K562 (cell line): ENCODE measurements around the gene NMUR1. TPM values are rescaled to one million over a fixed set of nuclear protein-coding genes. Genes with fewer than 3 reads are reported as not detected.

Source experiments
- ATAC-seq: fragments of 200-7000 bp; cut with Tn5 transposase; 3 replicates; pipeline ENCODE4 v1.9.1; 2020; ENCODE audit warnings: moderate library complexity
- BruUV-seq: library from RNA; stranded (reverse); fragments of 400-500 nt; replicated peaks from 2 replicates; lab custom pipeline; 2021; lab: Mats Ljungman, UMichigan
- CTCF ChIA-PET: fragments of 300-600 bp; formaldehyde crosslinking; extraction: SDS; loops from one replicate; lab custom pipeline; 2021; ENCODE audit warnings: low intra/inter-chr PET ratio; lab: Yijun Ruan, JAX
- POLR2A ChIA-PET: fragments of 300-600, 350-650 bp; sonication (Branson Sonifier 250); formaldehyde crosslinking; extraction: SDS; loops from one replicate; lab custom pipeline; 2021; ENCODE audit warnings: antibody characterized with exemption, inconsistent platforms; lab: Yijun Ruan, JAX
- DNase-seq, 4 experiments: peaks; one replicate each; pipeline versions ENCODE4 v3.0.0 to v3.0.0-alpha.2; 2011 to 2018; ENCODE audit warnings: low spot score in 3 of 4, mixed read lengths in 3 of 4; ENCODE audit errors: extremely low read depth in 1 of 4
- FAIRE-seq: peaks from 2 replicates; lab custom pipeline; 2011; peaks lifted over from hg19 to GRCh38; lab: Jason Lieb, UNC
- H2AFZ ChIP-seq: 2 replicates; pipeline ENCODE4 v1.6.0; 2011; ENCODE audit warnings: low read depth, low read length, control low read depth, inconsistent platforms
- H3K27ac ChIP-seq: fragments of 200-600 bp; 3 replicates; pipeline ENCODE4 v1.8.0; 2011; ENCODE audit warnings: low read depth, mild to moderate bottlenecking, control low read depth, inconsistent platforms, low read length, moderate library complexity, mixed read lengths; ENCODE audit errors: extremely low read depth
- H3K27me3 ChIP-seq, 2 experiments: fragments of 300-600 bp in 1 of 2; 2 replicates in 1 of 2; 3 replicates in 1 of 2; pipeline versions ENCODE4 v1.6.0 to v1.8.0; 2011; ENCODE audit warnings: inconsistent platforms in 2 of 2, low read length in 2 of 2, mild to moderate bottlenecking in 1 of 2, mixed read lengths in 1 of 2, moderate library complexity in 1 of 2; ENCODE audit not compliant: control insufficient read depth in 2 of 2, insufficient read depth in 2 of 2
- H3K36me3 ChIP-seq: fragments of 300-600 bp; 3 replicates; pipeline ENCODE4 v1.8.0; 2011; ENCODE audit warnings: mild to moderate bottlenecking, low read length, inconsistent platforms; ENCODE audit not compliant: control insufficient read depth, insufficient read depth
- H3K4me1 ChIP-seq, 2 experiments: fragments of 200-600 bp in 1 of 2; replicated peaks in 1 of 2; 2 replicates in 1 of 2; 3 replicates in 1 of 2; pipeline versions ENCODE4 v1.5.1 to v1.8.0; 2011; ENCODE audit warnings: inconsistent platforms in 2 of 2, low read length in 2 of 2, mild to moderate bottlenecking in 1 of 2, mixed read lengths in 1 of 2, moderate library complexity in 1 of 2; ENCODE audit not compliant: control insufficient read depth in 2 of 2, insufficient read depth in 2 of 2
- H3K4me2 ChIP-seq: 2 replicates; pipeline ENCODE4 v1.6.1; 2011; ENCODE audit warnings: low read length, control low read depth, inconsistent platforms, mixed read lengths; ENCODE audit not compliant: insufficient read depth
- H3K4me3 ChIP-seq: fragments of 200-600 bp; sonication (generic), shearing (Covaris generic); 2 replicates; pipeline ENCODE4 v1.5.1; 2016; ENCODE audit warnings: control low read depth, inconsistent platforms
- H3K79me2 ChIP-seq: fragments of 200-600 bp; 3 replicates; pipeline ENCODE4 v1.8.0; 2011; ENCODE audit warnings: low read length, inconsistent platforms; ENCODE audit not compliant: control insufficient read depth, insufficient read depth
- H3K9ac ChIP-seq, 2 experiments: 2 replicates each; pipeline versions ENCODE4 v1.6.0 to v1.6.1; 2011; ENCODE audit warnings: low read depth in 2 of 2, low read length in 2 of 2, control low read depth in 1 of 2, inconsistent platforms in 1 of 2, mild to moderate bottlenecking in 1 of 2, mixed read lengths in 1 of 2; ENCODE audit not compliant: insufficient read depth in 1 of 2
- H3K9me1 ChIP-seq: one replicate; pipeline ENCODE4 v1.6.0; 2011; ENCODE audit warnings: inconsistent platforms, mild to moderate bottlenecking, low read length, moderate library complexity; ENCODE audit not compliant: control insufficient read depth, insufficient read depth
- H3K9me3 ChIP-seq: replicated peaks from 2 replicates; pipeline ENCODE4 v1.5.1; 2011; ENCODE audit warnings: low read depth, low read length, inconsistent platforms; ENCODE audit not compliant: control insufficient read depth, insufficient read depth
- H4K20me1 ChIP-seq: replicated peaks from 2 replicates; pipeline ENCODE4 v1.6.1; 2011; ENCODE audit warnings: low read length, inconsistent platforms, mixed read lengths; ENCODE audit not compliant: control insufficient read depth, insufficient read depth
- AFF4 ChIP-seq: sonication (generic); formaldehyde crosslinking; IDR thresholded peaks from 2 replicates; pipeline ENCODE4 v1.8.0; 2023; ENCODE audit warnings: mild to moderate bottlenecking, missing genetic modification reagents
- CHD1 ChIP-seq: fragments of 200-600 bp; sonication (generic); IDR thresholded peaks from one replicate; pipeline ENCODE4 v1.6.1; 2012; ENCODE audit warnings: mild to moderate bottlenecking, moderate library complexity, low read length, inconsistent platforms
- EP400 ChIP-seq: fragments of 450-650 bp; IDR thresholded peaks from 2 replicates; pipeline ENCODE4 v1.6.1; 2017; ENCODE audit warnings: antibody characterized with exemption, mild to moderate bottlenecking, moderate library complexity
- FOXJ3 ChIP-seq: sonication (generic); formaldehyde crosslinking; IDR thresholded peaks from 2 replicates; pipeline ENCODE4 v1.4.0; 2020; ENCODE audit warnings: mild to moderate bottlenecking, missing genetic modification reagents
- MXI1 ChIP-seq: IDR thresholded peaks from 2 replicates; pipeline ENCODE4 v1.6.1; 2011; ENCODE audit warnings: low read depth, mild to moderate bottlenecking, improper control_type of control experiment, low read length
- THAP7 ChIP-seq: fragments of 250-450 bp; sonication (Bioruptor Pico); IDR thresholded peaks from 2 replicates; pipeline ENCODE4 v1.5.0; 2021
- ZFPM2 ChIP-seq: fragments of 250-450 bp; sonication (Bioruptor Pico); IDR thresholded peaks from 2 replicates; pipeline ENCODE4 v1.5.1; 2022; ENCODE audit warnings: mild to moderate bottlenecking
- ZNF140 ChIP-seq: fragments of 250-450 bp; sonication (Bioruptor Pico); IDR thresholded peaks from 2 replicates; pipeline ENCODE4 v1.8.0; 2021; ENCODE audit warnings: moderate library complexity, mild to moderate bottlenecking, inconsistent platforms
- ZNF239 ChIP-seq: fragments of 250-450 bp; sonication (Bioruptor Pico); IDR thresholded peaks from 2 replicates; pipeline ENCODE4 v1.4.0; 2020; ENCODE audit warnings: mild to moderate bottlenecking
- ZNF282 ChIP-seq: sonication (generic); formaldehyde crosslinking; IDR thresholded peaks from 2 replicates; pipeline ENCODE4 v1.8.1; 2023; ENCODE audit warnings: missing genetic modification reagents
- ZNF3 ChIP-seq: fragments of 250-450 bp; sonication (Bioruptor Pico); IDR thresholded peaks from 2 replicates; pipeline ENCODE4 v1.5.0; 2021; ENCODE audit warnings: mild to moderate bottlenecking, moderate library complexity
- ZNF551 ChIP-seq: fragments of 250-450 bp; sonication (Bioruptor Pico); IDR thresholded peaks from 2 replicates; pipeline ENCODE4 v1.5.0; 2021; ENCODE audit warnings: mild to moderate bottlenecking, moderate library complexity
- ZNF766 ChIP-seq: fragments of 200-800 bp; sonication (Bioruptor generic); conservative IDR thresholded peaks from 2 replicates; pipeline ENCODE4 v1.6.1; 2016; ENCODE audit warnings: missing genetic modification characterization, missing compliant biosample characterization
- ZNF77 ChIP-seq: fragments of 250-450 bp; sonication (Bioruptor Pico); IDR thresholded peaks from 2 replicates; pipeline ENCODE4 v1.5.0; 2020
- WGBS: fragments of 100-300 bp; shearing (Covaris generic); methylation state at CpG from one replicate; pipeline ENCODE4 v1.1.6; 2016; ENCODE audit warnings: low coverage, mixed read lengths; ENCODE audit not compliant: insufficient coverage; ENCODE audit errors: missing lambda C conversion rate; 5-methylcytosine and 5-hydroxymethylcytosine counted together
- in situ Hi-C: fragments of 300-500 bp; cut with MboI; formaldehyde crosslinking; loops from 4 replicates; pipeline ENCODE4 v1.15.0; 2018; ENCODE audit warnings: inconsistent platforms, mixed read lengths
- intact Hi-C: fragments of 100-400 bp; cut with micrococcal nuclease; formaldehyde crosslinking; loops from 2 replicates; pipeline ENCODE4 v1.14.2; 2022
- polyA plus RNA-seq, 8 experiments: library from polyadenylated mRNA; depleted of rRNA in 4 of 8; stranded (reverse) in 5 of 8; unstranded in 3 of 8; fragments of >200 nt; fragmentation: Nextera tagmentation in 2 of 8; fragmentation: Illumina TruSeq in 1 of 8; extraction: Ambion mirVana in 2 of 8; extraction: Trizol in 1 of 8; gene quantifications; 2 replicates each; pipeline versions ENCODE4 v1.2.1 to v1.2.3, GENCODE V29; 2011 to 2014; ENCODE audit warnings: inconsistent platforms in 1 of 8, missing spikeins in 1 of 8
- total RNA-seq, 7 experiments: library from RNA; depleted of rRNA in 6 of 7; stranded (reverse); fragments of >200 nt in 6 of 7; fragmentation: Illumina TruSeq in 2 of 7; extraction: Trizol in 2 of 7; gene quantifications; 2 replicates each; pipeline versions ENCODE4 v1.2.1 to v1.2.3, GENCODE V29; 2011 to 2021; ENCODE audit warnings: low replicate concordance in 1 of 7
- TF ChIP-seq, protein P1 (sequence below): sonication (generic); formaldehyde crosslinking; IDR thresholded peaks from 2 replicates; pipeline ENCODE4 v1.8.1; 2023; ENCODE audit warnings: mild to moderate bottlenecking, missing genetic modification reagents
- TF ChIP-seq, protein P2 (sequence below): fragments of 250-450 bp; sonication (Bioruptor Pico); IDR thresholded peaks from 2 replicates; pipeline ENCODE4 v1.8.0; 2021; ENCODE audit warnings: moderate library complexity, mild to moderate bottlenecking, inconsistent platforms

NMUR1 gene
- total and polyA plus RNA-seq, 9 of the 15 experiments (the other 6 are each of a cell fraction or from before 2014, with no cell fraction given) = 0.01 to 0.27 (median 0.15) TPM

- in situ Hi-C loops (no loop called here), intact Hi-C loops (no loop called here)
- POLR2A ChIA-PET = no interaction called here
- Histone ChIP-seq H3K9me3 (no peaks in the 10 kb centered on the region), H3K9me1 (no peaks in the 10 kb centered on the region), H3K36me3 (no peaks in the 10 kb centered on the region), H3K4me3 (no peak overlapping the region), H4K20me1 (no peaks in the 10 kb centered on the region), H3K79me2 (no peaks in the 10 kb centered on the region), H3K4me1 (no peaks in the 10 kb centered on the region; a peak in 1 of 5 replicates), H3K27ac (no peak overlapping the region), H3K9ac (peak overlapping the region in 1 of 2 experiments; percentile 26; a peak in 1 of 4 replicates), H3K27me3 (peaks cover 0 to 14% of the 10 kb centered on the region in 2 experiments; a peak in 4 of 5 replicates), H3K4me2 (no peak overlapping the region), H2AFZ (no peak overlapping the region)
- no peak for DNase-seq
- TF ChIP-seq CHD1 (no peak), ZNF282 (CRISPR knock-in tag) (no peak), ZNF551 (CRISPR knock-in tag) (no peak), ZNF140 (CRISPR knock-in tag) (no peak), ZNF239 (CRISPR knock-in tag) (no peak), ZFPM2 (CRISPR knock-in tag) (no peak), FOXJ3 (CRISPR knock-in tag) (no peak), ZNF766 (CRISPR knock-in tag) (no peak), ZNF77 (no peak), ZNF3 (CRISPR knock-in tag) (no peak), THAP7 (CRISPR knock-in tag) (no peak), EP400 (no peak), AFF4 (CRISPR knock-in tag) (no peak), MXI1 (no peak)
- TF ChIP-seq, protein P1, sequence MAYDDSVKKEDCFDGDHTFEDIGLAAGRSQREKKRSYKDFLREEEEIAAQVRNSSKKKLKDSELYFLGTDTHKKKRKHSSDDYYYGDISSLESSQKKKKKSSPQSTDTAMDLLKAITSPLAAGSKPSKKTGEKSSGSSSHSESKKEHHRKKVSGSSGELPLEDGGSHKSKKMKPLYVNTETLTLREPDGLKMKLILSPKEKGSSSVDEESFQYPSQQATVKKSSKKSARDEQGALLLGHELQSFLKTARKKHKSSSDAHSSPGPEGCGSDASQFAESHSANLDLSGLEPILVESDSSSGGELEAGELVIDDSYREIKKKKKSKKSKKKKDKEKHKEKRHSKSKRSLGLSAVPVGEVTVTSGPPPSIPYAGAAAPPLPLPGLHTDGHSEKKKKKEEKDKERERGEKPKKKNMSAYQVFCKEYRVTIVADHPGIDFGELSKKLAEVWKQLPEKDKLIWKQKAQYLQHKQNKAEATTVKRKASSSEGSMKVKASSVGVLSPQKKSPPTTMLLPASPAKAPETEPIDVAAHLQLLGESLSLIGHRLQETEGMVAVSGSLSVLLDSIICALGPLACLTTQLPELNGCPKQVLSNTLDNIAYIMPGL (CRISPR knock-in tag) = no peak
- TF ChIP-seq, protein P2, sequence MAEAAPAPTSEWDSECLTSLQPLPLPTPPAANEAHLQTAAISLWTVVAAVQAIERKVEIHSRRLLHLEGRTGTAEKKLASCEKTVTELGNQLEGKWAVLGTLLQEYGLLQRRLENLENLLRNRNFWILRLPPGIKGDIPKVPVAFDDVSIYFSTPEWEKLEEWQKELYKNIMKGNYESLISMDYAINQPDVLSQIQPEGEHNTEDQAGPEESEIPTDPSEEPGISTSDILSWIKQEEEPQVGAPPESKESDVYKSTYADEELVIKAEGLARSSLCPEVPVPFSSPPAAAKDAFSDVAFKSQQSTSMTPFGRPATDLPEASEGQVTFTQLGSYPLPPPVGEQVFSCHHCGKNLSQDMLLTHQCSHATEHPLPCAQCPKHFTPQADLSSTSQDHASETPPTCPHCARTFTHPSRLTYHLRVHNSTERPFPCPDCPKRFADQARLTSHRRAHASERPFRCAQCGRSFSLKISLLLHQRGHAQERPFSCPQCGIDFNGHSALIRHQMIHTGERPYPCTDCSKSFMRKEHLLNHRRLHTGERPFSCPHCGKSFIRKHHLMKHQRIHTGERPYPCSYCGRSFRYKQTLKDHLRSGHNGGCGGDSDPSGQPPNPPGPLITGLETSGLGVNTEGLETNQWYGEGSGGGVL (CRISPR knock-in tag) = no peak
- 0% methylated on average over 4 of the region's 4 CpGs for WGBS
- CTCF ChIA-PET = no interaction called here
- BruUV-seq = no TSS peak
- no peak for ATAC-seq
- FAIRE-seq = no peak
These were observed 46.2 kb upstream of the NMUR1 start for GRCh38 chr2:231576465-231576864.
